Activated CD8-positive, alpha-beta memory T cell treated with anti-CD3 and anti-CD28 coated beads, Interleukin-2, amount 50 U/mL, for 48 hours (primary cell): ENCODE measurements around the gene NETO1.

Experiments
- DNase-seq: peaks from one replicate; pipeline ENCODE4 v3.0.0-alpha.2; 2020

NETO1 gene

DNA sequence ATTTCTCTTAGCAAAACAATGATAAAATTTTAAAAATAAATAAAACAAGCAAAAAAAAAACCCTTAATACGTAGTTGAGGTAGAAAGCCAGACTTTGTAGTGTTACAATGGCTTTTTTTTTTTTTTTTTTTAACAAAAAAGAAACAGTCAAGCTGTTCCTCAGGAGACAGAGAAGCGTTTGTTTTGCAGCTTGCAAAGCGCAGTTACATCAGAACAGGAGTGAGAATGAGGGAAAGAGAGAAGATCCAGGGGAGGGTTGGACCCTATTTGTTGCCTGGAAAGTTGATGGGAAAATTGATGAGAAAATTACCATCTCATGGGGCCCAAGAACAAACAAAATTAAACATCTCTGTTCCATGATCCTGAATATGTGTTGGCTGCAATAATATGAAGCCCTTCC, 146.5 kb downstream of the NETO1 start:
- no peak for DNase-seq

DNA sequence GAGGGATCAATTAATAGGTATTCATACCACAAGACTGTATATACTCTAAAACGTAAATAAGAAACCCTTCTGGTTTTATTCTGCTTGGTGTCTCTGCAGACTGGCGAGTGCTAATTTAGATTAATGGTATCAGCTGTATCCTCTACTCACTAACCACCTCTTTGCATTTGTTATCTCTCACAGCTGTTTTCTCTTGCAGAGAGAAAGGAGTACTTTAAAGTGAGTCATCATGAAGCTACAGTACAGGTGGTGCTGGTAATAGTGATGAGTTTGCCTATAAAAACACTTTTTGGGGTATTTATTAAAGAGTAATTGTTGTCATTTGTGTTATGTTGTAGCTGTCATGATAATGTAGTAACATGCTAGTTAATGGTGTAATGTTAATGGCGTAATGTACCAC, 147.7 kb downstream of the NETO1 start:
- no peak for DNase-seq

DNA sequence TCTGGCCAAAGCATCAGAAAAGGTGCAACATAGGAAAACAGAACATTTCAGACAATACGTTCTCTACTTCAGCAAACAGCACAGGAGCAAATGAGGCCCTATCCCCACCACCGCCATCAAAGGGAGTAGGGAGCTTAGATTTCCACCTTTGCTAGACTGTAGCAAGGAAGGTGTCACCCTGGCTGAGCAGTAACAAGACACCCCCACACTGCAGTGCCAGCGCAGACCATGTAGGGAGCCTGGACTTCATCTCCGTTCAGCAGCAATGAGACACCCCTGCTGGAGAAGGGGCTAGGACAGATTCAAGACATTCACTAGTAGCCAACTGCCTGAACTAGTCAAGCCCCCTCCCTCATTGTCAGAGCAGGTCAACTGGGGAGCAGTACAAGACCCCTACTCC, 163.6 kb downstream of the NETO1 start:
- no peak for DNase-seq

- DNase-seq, result no peak
Measured at GRCh38 chr18:72700961-72701710, 166.7 kb downstream of the NETO1 start.

DNA sequence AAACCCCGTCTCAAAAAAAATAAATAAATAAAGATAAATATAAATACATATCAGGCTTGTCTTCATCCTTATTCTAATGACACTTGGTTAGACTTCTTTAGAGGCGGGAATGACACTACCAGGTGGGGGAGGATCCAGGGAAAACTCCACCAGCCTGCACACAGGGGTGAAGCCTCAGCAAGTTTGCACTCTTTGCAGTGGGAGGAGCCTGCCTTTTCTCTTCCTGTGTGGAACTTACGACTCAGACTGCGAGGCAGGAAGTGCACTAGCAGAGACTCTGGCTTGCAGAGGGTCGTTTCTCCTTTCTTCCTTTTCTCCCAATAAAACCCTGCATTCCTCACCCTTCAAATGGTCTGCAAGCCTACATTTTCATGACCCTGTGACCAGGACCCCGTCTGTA, 170.1 kb downstream of the NETO1 start:
- no peak for DNase-seq

GRCh38 chr18:72692595-72692994, 175.2 kb downstream of the NETO1 start:
- DNase-seq, result no peak
